HepG2 (cell line): ENCODE data around the gene UBL5. TPM values are rescaled to one million over a fixed set of nuclear protein-coding genes. Genes with fewer than 3 reads are reported as not detected.
A peak's percentile ranks its signal among the peaks of the same experiment; 100 is the strongest.

Experiments
- AKNA ChIP-seq: sonication (generic); formaldehyde crosslinking; IDR thresholded peaks from 2 replicates; pipeline ENCODE4 v1.4.0; 2020; ENCODE audit warnings: missing genetic modification reagents, borderline replicate concordance
- GATAD1 ChIP-seq: IDR thresholded peaks from 2 replicates; pipeline ENCODE4 v1.6.1; 2016; ENCODE audit warnings: missing genetic modification reagents, missing compliant biosample characterization
- HINFP ChIP-seq: sonication (generic); formaldehyde crosslinking; IDR thresholded peaks from 2 replicates; pipeline ENCODE4 v1.4.0; 2020; ENCODE audit warnings: low read depth, mild to moderate bottlenecking, missing genetic modification reagents
- LBX2 ChIP-seq: sonication (generic); formaldehyde crosslinking; IDR thresholded peaks from 2 replicates; pipeline ENCODE4 v1.5.0; 2020; ENCODE audit warnings: missing genetic modification reagents, mild to moderate bottlenecking, borderline replicate concordance
- NCOA5 ChIP-seq: sonication (generic); formaldehyde crosslinking; IDR thresholded peaks from 2 replicates; pipeline ENCODE4 v1.4.0; 2020; ENCODE audit warnings: missing genetic modification reagents
- PHF20 ChIP-seq: sonication (generic); formaldehyde crosslinking; IDR thresholded peaks from 2 replicates; pipeline ENCODE4 v1.5.0; 2020; ENCODE audit warnings: mild to moderate bottlenecking, missing genetic modification reagents
- PHF8 ChIP-seq: sonication (generic); formaldehyde crosslinking; IDR thresholded peaks from 2 replicates; pipeline ENCODE4 v1.5.0; 2020; ENCODE audit warnings: missing genetic modification reagents
- RELA ChIP-seq: sonication (generic); formaldehyde crosslinking; IDR thresholded peaks from 2 replicates; pipeline ENCODE4 v1.4.0; 2020; ENCODE audit warnings: missing genetic modification reagents
- SIN3B ChIP-seq: fragments of 150-350 bp; IDR thresholded peaks from 2 replicates; pipeline ENCODE4 v1.6.1; 2014; ENCODE audit warnings: low read length
- TBX2 ChIP-seq: sonication (generic); formaldehyde crosslinking; IDR thresholded peaks from 2 replicates; pipeline ENCODE4 v1.5.0; 2020; ENCODE audit warnings: missing genetic modification reagents, mild to moderate bottlenecking, borderline replicate concordance
- ZNF17 ChIP-seq: sonication (generic); formaldehyde crosslinking; IDR thresholded peaks from 2 replicates; pipeline ENCODE4 v1.5.0; 2020; ENCODE audit warnings: mild to moderate bottlenecking, missing genetic modification reagents
- ZNF251 ChIP-seq: sonication (generic); formaldehyde crosslinking; IDR thresholded peaks from 2 replicates; pipeline ENCODE4 v1.9.0; 2021; ENCODE audit warnings: mild to moderate bottlenecking, missing genetic modification reagents
- ZNF382 ChIP-seq: sonication (generic); formaldehyde crosslinking; IDR thresholded peaks from 2 replicates; pipeline ENCODE4 v1.5.0; 2020; ENCODE audit warnings: missing genetic modification reagents, mild to moderate bottlenecking, borderline replicate concordance
- ZNF577 ChIP-seq: sonication (generic); formaldehyde crosslinking; IDR thresholded peaks from 2 replicates; pipeline ENCODE4 v1.4.0; 2020; ENCODE audit warnings: mild to moderate bottlenecking, low read depth, missing genetic modification reagents, borderline replicate concordance
- ZNF687 ChIP-seq: sonication (generic); formaldehyde crosslinking; IDR thresholded peaks from 2 replicates; pipeline ENCODE4 v1.5.1; 2020; ENCODE audit warnings: mild to moderate bottlenecking, missing genetic modification reagents, moderate library complexity
- ZNF720 ChIP-seq: sonication (generic); formaldehyde crosslinking; IDR thresholded peaks from 2 replicates; pipeline ENCODE4 v1.4.0; 2020; ENCODE audit warnings: missing genetic modification reagents
- polyA plus RNA-seq, 8 experiments: library from polyadenylated mRNA; depleted of rRNA in 3 of 8; stranded (reverse) in 7 of 8; unstranded in 1 of 8; fragments of >200 nt; fragmentation: Illumina TruSeq in 4 of 8; extraction: Trizol in 4 of 8; gene quantifications; 2 replicates each; pipeline versions ENCODE4 v1.2.1 to v1.2.3, GENCODE V29; 2011 to 2016; ENCODE audit warnings: low read depth in 4 of 8, missing spikeins in 1 of 8, mixed read lengths in 1 of 8; ENCODE audit not compliant: insufficient read depth in 1 of 8
- total RNA-seq, 5 experiments: library from RNA; depleted of rRNA; stranded (reverse); fragments of >200 nt; fragmentation: Illumina TruSeq; extraction: Trizol; gene quantifications; 2 replicates each; pipeline ENCODE4 v1.2.3, GENCODE V29; 2016; ENCODE audit warnings: low read depth in 1 of 5

The UBL5 gene
- total and polyA plus RNA-seq, 2 of the 13 experiments (the other 11 are each of a cell fraction or from before 2014, with no cell fraction given) = 373 to 487 TPM

- TF ChIP-seq ZNF251 (CRISPR knock-in tag) (no peak; the same call in 1 of the 2 replicates), SIN3B (peak; percentile 64; the same call in 1 of the 2 replicates), PHF20 (peak; percentile 95), AKNA (no peak), ZNF17 (CRISPR knock-in tag) (no peak), PHF8 (CRISPR knock-in tag) (peak; percentile 96), RELA (CRISPR knock-in tag) (peak; percentile 92), ZNF720 (CRISPR knock-in tag) (no peak), TBX2 (CRISPR knock-in tag) (peak; percentile 64), ZNF382 (CRISPR knock-in tag) (no peak), ZNF577 (CRISPR knock-in tag) (no peak), ZNF687 (peak; percentile 86), HINFP (CRISPR knock-in tag) (peak; percentile 46; the same call in 1 of the 2 replicates), NCOA5 (CRISPR knock-in tag) (no peak), LBX2 (CRISPR knock-in tag) (no peak), GATAD1 (peak; percentile 98)
Observed at GRCh38 chr19:9827289-9828238, at the start of gene UBL5 (continued).
